CD4-positive, CD25-positive, alpha-beta regulatory T cell (primary cell): ENCODE results near the gene GRIN2D. TPM values are rescaled to one million over a fixed set of nuclear protein-coding genes. Genes with fewer than 3 reads are reported as not detected.

Source experiments
- ATAC-seq, 2 donors: fragments of 150-1000 bp; cut with Tn5 transposase; one replicate each; pipeline ENCODE4 v1.10.0; 2021; ENCODE audit warnings: low read depth in 2 of 2, moderate number of reproducible peaks in 2 of 2, moderate library complexity in 1 of 2
- DNase-seq, 3 donors: peaks; one replicate each; pipeline versions ENCODE4 v3.0.0 to v3.0.0-alpha.2; 2012 to 2022; ENCODE audit warnings: mixed read lengths in 1 of 3
- H3K27ac ChIP-seq: one replicate; pipeline ENCODE4 v1.7.0; 2013; ENCODE audit warnings: mild to moderate bottlenecking, low read length; ENCODE audit not compliant: insufficient read depth, poor library complexity, severe bottlenecking
- H3K27me3 ChIP-seq: one replicate; pipeline ENCODE4 v1.7.0; 2013; ENCODE audit warnings: low read length; ENCODE audit not compliant: control insufficient read depth, insufficient read depth
- H3K36me3 ChIP-seq: one replicate; pipeline ENCODE4 v1.7.0; 2013; ENCODE audit warnings: mild to moderate bottlenecking, low read length, moderate library complexity; ENCODE audit not compliant: control insufficient read depth, insufficient read depth
- H3K4me1 ChIP-seq: 2 replicates; pipeline ENCODE4 v1.7.0; 2013; ENCODE audit warnings: mild to moderate bottlenecking, low read length; ENCODE audit not compliant: insufficient read depth, control insufficient read depth, poor library complexity, severe bottlenecking
- H3K4me3 ChIP-seq: one replicate; pipeline ENCODE4 v1.7.0; 2013; ENCODE audit warnings: low read depth, mild to moderate bottlenecking, low read length, moderate library complexity
- H3K9me3 ChIP-seq, 2 experiments: 1 replicate in 1 of 2; 2 replicates in 1 of 2; pipeline ENCODE4 v1.7.0; 2013; ENCODE audit warnings: low read length in 2 of 2, mild to moderate bottlenecking in 1 of 2, moderate library complexity in 1 of 2; ENCODE audit not compliant: control insufficient read depth in 2 of 2
- H3K27ac Mint-ChIP-seq, 3 donors: one replicate each; pipeline ENCODE4 v1.8.0; 2020 to 2022; ENCODE audit warnings: mild to moderate bottlenecking in 3 of 3, mixed read lengths in 3 of 3, moderate library complexity in 2 of 3
- H3K27me3 Mint-ChIP-seq: one replicate; pipeline ENCODE4 v1.8.0; 2022; ENCODE audit warnings: mild to moderate bottlenecking, mixed read lengths
- H3K36me3 Mint-ChIP-seq: one replicate; pipeline ENCODE4 v1.8.0; 2020; ENCODE audit warnings: mixed read lengths
- H3K4me1 Mint-ChIP-seq, 4 donors: one replicate each; pipeline ENCODE4 v1.8.0; 2020 to 2022; ENCODE audit warnings: mixed read lengths in 4 of 4, mild to moderate bottlenecking in 1 of 4
- H3K4me3 Mint-ChIP-seq, 4 donors: one replicate each; pipeline ENCODE4 v1.8.0; 2020 to 2022; ENCODE audit warnings: mild to moderate bottlenecking in 4 of 4, mixed read lengths in 4 of 4, moderate library complexity in 3 of 4
- H3K9me3 Mint-ChIP-seq, 7 donors: one replicate each; pipeline ENCODE4 v1.8.0; 2020 to 2022; ENCODE audit warnings: mixed read lengths in 7 of 7, mild to moderate bottlenecking in 3 of 7, moderate library complexity in 2 of 7
- polyA plus RNA-seq, 4 donors: library from polyadenylated mRNA; unstranded; fragments of 300-500 nt; fragmentation: Illumina TruSeq; gene quantifications; one replicate each; pipeline ENCODE4 v1.2.3, GENCODE V29; 2021
- total RNA-seq: library from RNA; stranded (reverse); gene quantifications from one replicate; pipeline ENCODE4 v1.2.3, GENCODE V29; 2022

Gene GRIN2D
- total and polyA plus RNA-seq, 5 donors from 2014 or later, result not detected

DNA sequence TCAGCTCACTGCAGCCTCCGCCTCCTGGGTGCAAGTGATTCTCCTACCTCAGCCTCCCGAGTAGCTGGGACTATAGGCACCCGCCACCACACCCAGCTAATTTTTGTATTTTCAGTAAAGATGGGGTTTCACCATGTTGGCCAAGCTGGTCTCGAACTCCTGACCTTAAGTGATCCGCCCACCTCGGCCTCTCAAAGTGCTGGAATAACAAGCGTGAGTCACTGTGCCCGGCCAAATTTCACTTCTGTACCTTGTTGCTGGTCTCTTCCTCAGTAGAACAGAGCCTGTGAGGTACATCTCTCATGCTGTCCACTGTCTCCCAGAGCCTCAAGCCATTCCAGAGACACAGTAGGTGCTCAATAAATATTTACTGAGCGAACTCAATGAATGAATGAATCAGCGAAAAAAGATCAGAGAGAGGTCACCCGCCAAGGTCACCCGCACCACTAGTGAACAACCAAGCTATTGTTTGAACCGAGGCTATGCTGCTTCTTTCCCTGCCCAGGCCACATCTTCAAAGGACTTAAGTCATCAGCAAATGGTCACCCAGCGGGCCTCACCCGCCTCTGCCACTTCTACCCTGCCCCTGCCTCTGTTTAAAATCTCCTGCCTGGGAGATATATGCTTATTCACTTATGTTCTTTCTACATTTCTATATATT, 39.0 kb upstream of the GRIN2D start:
- peaks cover 7% of the 10 kb centered on the region for H3K36me3 Mint-ChIP-seq
- Histone ChIP-seq H3K4me1 (no peaks in the 10 kb centered on the region), H3K27me3 (no peaks in the 10 kb centered on the region), H3K4me3 (no peak overlapping the region), H3K36me3 (no peaks in the 10 kb centered on the region), H3K27ac (no peak overlapping the region), H3K9me3 (no peaks in the 10 kb centered on the region)
- peaks cover 0 to 8% (median 3%) of the 10 kb centered on the region in 4 donors for H3K4me1 Mint-ChIP-seq
- DNase-seq, result no peak
- H3K27me3 Mint-ChIP-seq, result no peaks in the 10 kb centered on the region
- ATAC-seq, result no peak
- H3K9me3 Mint-ChIP-seq, result no peaks in the 10 kb centered on the region
- no peak overlapping the region for H3K27ac Mint-ChIP-seq
- H3K4me3 Mint-ChIP-seq, result no peak overlapping the region

DNA sequence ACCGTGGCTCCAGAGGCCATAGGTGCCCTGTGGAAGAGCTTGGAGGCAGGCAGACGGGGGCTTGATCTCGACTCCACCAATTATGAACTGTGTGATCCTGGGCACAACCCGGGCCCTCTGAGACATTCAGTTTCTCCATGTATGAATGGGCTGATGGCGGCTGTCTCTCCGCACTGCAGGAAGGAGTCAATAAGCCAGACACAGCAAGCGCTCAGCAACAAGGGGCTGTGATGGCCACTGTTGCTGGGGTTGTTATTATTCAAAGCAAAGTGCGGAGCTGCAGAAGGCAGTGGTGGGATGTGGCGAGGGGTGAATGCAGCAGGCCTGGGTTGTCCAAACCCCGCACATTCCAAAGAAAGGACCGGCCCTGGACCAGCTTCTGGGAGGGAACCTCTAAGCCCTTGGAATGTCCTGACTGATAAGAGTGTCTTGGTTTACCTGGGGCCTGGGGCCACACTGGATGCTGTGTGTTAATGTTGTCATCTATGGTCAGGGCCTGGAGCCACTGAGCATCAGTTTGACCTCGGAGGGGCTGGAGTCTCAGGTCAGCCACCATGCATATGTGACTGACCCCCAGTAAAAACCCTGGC, 38.0 kb upstream of the GRIN2D start:
- H3K27me3 ChIP-seq, result no peaks in the 10 kb centered on the region
- H3K9me3 Mint-ChIP-seq, result no peaks in the 10 kb centered on the region

DNA sequence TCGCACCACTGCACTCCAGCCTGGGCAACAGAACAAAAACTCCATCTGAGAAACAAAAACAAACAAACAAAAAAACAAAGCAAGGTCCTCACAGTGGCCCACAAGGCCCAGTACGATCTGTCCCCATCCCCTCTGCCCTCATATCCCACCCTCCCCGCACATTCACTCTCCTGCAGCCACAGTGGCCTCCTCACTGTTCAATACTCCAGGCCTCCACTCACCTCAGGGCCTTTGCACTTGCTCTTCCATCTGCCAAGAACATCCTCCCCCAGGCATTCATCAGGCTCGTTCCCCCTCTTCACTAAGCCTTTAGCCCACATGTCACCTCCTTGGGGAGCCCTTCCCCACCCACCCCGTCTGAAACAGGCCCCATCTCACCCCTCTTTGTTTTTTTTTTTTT, 34.3 kb upstream of the GRIN2D start:
- ATAC-seq, result no peak
- no peaks in the 10 kb centered on the region for H3K27me3 ChIP-seq

More for the DNA sequence above, 38.0 kb upstream of the GRIN2D start:
- Histone ChIP-seq H3K27ac (no peak overlapping the region), H3K36me3 (no peaks in the 10 kb centered on the region), H3K9me3 (no peaks in the 10 kb centered on the region), H3K4me3 (no peak overlapping the region), H3K4me1 (no peaks in the 10 kb centered on the region)
- DNase-seq (no peak), ATAC-seq (no peak)
- H3K36me3 Mint-ChIP-seq, result peaks cover 7% of the 10 kb centered on the region
- peaks cover 0 to 8% (median 3%) of the 10 kb centered on the region in 4 donors for H3K4me1 Mint-ChIP-seq
- no peak overlapping the region for H3K4me3 Mint-ChIP-seq
- no peaks in the 10 kb centered on the region for H3K27me3 Mint-ChIP-seq
- no peak overlapping the region for H3K27ac Mint-ChIP-seq

GRCh38 chr19:48361912-48362311, 31.6 kb upstream of the GRIN2D start:
- no peak for ATAC-seq
- peak overlapping the region in 2 of 4 donors; percentile 64 to 65 for H3K4me3 Mint-ChIP-seq

More for the DNA sequence above, 34.3 kb upstream of the GRIN2D start:
- H3K4me3 Mint-ChIP-seq, result no peak overlapping the region
- Histone ChIP-seq H3K36me3 (no peaks in the 10 kb centered on the region), H3K4me3 (no peak overlapping the region), H3K27ac (no peak overlapping the region), H3K4me1 (peaks cover 10% of the 10 kb centered on the region), H3K9me3 (no peaks in the 10 kb centered on the region)
- no peaks in the 10 kb centered on the region for H3K36me3 Mint-ChIP-seq
- no peaks in the 10 kb centered on the region for H3K27me3 Mint-ChIP-seq
- no peaks in the 10 kb centered on the region for H3K9me3 Mint-ChIP-seq
- H3K4me1 Mint-ChIP-seq, result peaks cover 0 to 16% (median 5%) of the 10 kb centered on the region in 4 donors
- peak overlapping the region in 1 of 3 donors; percentile 36 for H3K27ac Mint-ChIP-seq
- no peak for DNase-seq

GRCh38 chr19:48362716-48363499, 30.6 kb upstream of the GRIN2D start:
- no peaks in the 10 kb centered on the region for H3K36me3 Mint-ChIP-seq
- peaks cover 3% of the 10 kb centered on the region for H3K27me3 Mint-ChIP-seq
- Histone ChIP-seq H3K9me3 (no peaks in the 10 kb centered on the region), H3K4me1 (peaks cover 18% of the 10 kb centered on the region), H3K27me3 (no peaks in the 10 kb centered on the region), H3K36me3 (no peaks in the 10 kb centered on the region), H3K4me3 (peak overlapping the region; percentile 84), H3K27ac (peak overlapping the region; percentile 84)
- H3K9me3 Mint-ChIP-seq, result no peaks in the 10 kb centered on the region
- peak overlapping the region; percentile 85 to 92 (median 89) for H3K4me3 Mint-ChIP-seq
- ATAC-seq (peak; percentile 63 to 67), DNase-seq (peak; percentile 83 to 93 (median 86))
- H3K4me1 Mint-ChIP-seq, result peaks cover 0 to 21% (median 5%) of the 10 kb centered on the region in 4 donors
- peak overlapping the region; percentile 92 to 96 (median 92) for H3K27ac Mint-ChIP-seq

More at GRCh38 chr19:48361912-48362311, 31.6 kb upstream of the GRIN2D start:
- Histone ChIP-seq H3K4me3 (no peak overlapping the region), H3K27ac (no peak overlapping the region), H3K36me3 (no peaks in the 10 kb centered on the region), H3K27me3 (no peaks in the 10 kb centered on the region), H3K4me1 (peaks cover 18% of the 10 kb centered on the region), H3K9me3 (no peaks in the 10 kb centered on the region)
- no peaks in the 10 kb centered on the region for H3K9me3 Mint-ChIP-seq
- DNase-seq, result no peak
- H3K36me3 Mint-ChIP-seq, result no peaks in the 10 kb centered on the region
- no peak overlapping the region for H3K27ac Mint-ChIP-seq
- H3K27me3 Mint-ChIP-seq, result no peaks in the 10 kb centered on the region
- peaks cover 0 to 21% (median 5%) of the 10 kb centered on the region in 4 donors for H3K4me1 Mint-ChIP-seq

DNA sequence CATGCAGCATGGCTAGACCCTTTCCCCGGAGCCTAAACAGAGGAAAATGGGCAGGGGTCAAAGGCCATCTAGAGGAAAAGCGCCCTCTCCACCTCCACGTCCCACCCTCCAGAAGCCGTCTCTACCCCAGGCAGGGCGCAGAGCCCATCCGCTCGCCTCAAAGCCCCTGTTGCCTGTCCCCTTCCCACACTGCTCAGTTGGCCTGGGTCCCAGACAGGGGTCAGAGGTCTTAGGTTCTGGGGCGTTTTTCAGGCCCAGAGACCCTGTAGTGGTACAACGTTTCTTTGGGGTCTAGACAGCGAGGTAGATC, 30.0 kb upstream of the GRIN2D start:
- ATAC-seq (no peak), DNase-seq (no peak)
- Mint-ChIP-seq H3K27me3 (peaks cover 5% of the 10 kb centered on the region), H3K4me1 (peaks cover 0 to 21% (median 5%) of the 10 kb centered on the region in 4 donors), H3K27ac (peak overlapping the region; percentile 92 to 96 (median 92)), H3K9me3 (no peaks in the 10 kb centered on the region), H3K36me3 (no peaks in the 10 kb centered on the region), H3K4me3 (peak overlapping the region; percentile 85 to 92 (median 89))
- H3K4me3 ChIP-seq, result peak overlapping the region; percentile 84
- H3K4me1 ChIP-seq, result peaks cover 18% of the 10 kb centered on the region
- no peaks in the 10 kb centered on the region for H3K27me3 ChIP-seq
- no peaks in the 10 kb centered on the region for H3K36me3 ChIP-seq
- peak overlapping the region; percentile 84 for H3K27ac ChIP-seq
- H3K9me3 ChIP-seq, result no peaks in the 10 kb centered on the region

- ATAC-seq (peak; percentile 88 to 91), DNase-seq (peak; percentile 98 to 100 (median 98))
- Histone ChIP-seq H3K4me3 (peak within 1 kb of the TSS; percentile 84), H3K9me3 (no peaks in the 10 kb centered on the region), H3K27me3 (no peaks in the 10 kb centered on the region), H3K36me3 (no peaks in the 10 kb centered on the region), H3K4me1 (peaks cover 18% of the 10 kb centered on the region), H3K27ac (peak within 1 kb of the TSS; percentile 84)
- no peaks in the 10 kb centered on the region for H3K36me3 Mint-ChIP-seq
- H3K27ac Mint-ChIP-seq, result peak within 1 kb of the TSS; percentile 92 to 96 (median 92)
- peak within 1 kb of the TSS; percentile 85 to 92 (median 89) for H3K4me3 Mint-ChIP-seq
- H3K9me3 Mint-ChIP-seq, result no peaks in the 10 kb centered on the region
- H3K27me3 Mint-ChIP-seq, result peaks cover 5% of the 10 kb centered on the region
- peaks cover 0 to 21% (median 5%) of the 10 kb centered on the region in 4 donors for H3K4me1 Mint-ChIP-seq
Observed at GRCh38 chr19:48363810-48364597, 29.5 kb upstream of the GRIN2D start, which contains the start of the genes SYNGR4 and TMEM143. Gene SYNGR4, plus strand, starts transcription at chr19:48364367. Its CDS starts 1,476 bp downstream, at chr19:48365843. Gene TMEM143, minus strand, starts transcription at chr19:48363940. Its CDS starts 20 bp downstream, at chr19:48363920.
